ENCODE results near the gene TDRD7.

Gene TDRD7

GRCh38 chr9:97507428-97507984, 95.6 kb downstream of the TDRD7 start:
- no peak for DNase-seq

- DNase-seq, result no peak
Measured at GRCh38 chr9:97508852-97509251, 97.0 kb downstream of the TDRD7 start.

GRCh38 chr9:97510797-97511654, 99.1 kb downstream of the TDRD7 start:
- DNase-seq, result no peak

- DNase-seq, result no peak
Measured at GRCh38 chr9:97511655-97512427, 99.9 kb downstream of the TDRD7 start.

- DNase-seq, result no peak
Measured at GRCh38 chr9:97512966-97513560, 101.2 kb downstream of the TDRD7 start.

- DNase-seq, result no peak
Measured at GRCh38 chr9:97514531-97514930, 102.6 kb downstream of the TDRD7 start.

GRCh38 chr9:97515662-97516061, 103.8 kb downstream of the TDRD7 start:
- no peak for DNase-seq

- DNase-seq, result no peak
Measured at GRCh38 chr9:97516111-97516510, 104.2 kb downstream of the TDRD7 start.

GRCh38 chr9:97517331-97518089, 105.6 kb downstream of the TDRD7 start:
- DNase-seq, result no peak

- no peak for DNase-seq
Measured at GRCh38 chr9:97518166-97518908, 106.4 kb downstream of the TDRD7 start.

- DNase-seq, result no peak
Measured at GRCh38 chr9:97518909-97519307, 107.0 kb downstream of the TDRD7 start.

GRCh38 chr9:97519441-97519970, 107.6 kb downstream of the TDRD7 start:
- no peak for DNase-seq

GRCh38 chr9:97521576-97522333, 109.9 kb downstream of the TDRD7 start:
- no peak for DNase-seq

GRCh38 chr9:97524424-97524823, 112.5 kb downstream of the TDRD7 start:
- DNase-seq, result no peak

GRCh38 chr9:97525451-97525850, 113.6 kb downstream of the TDRD7 start:
- no peak for DNase-seq

- no peak for DNase-seq
Measured at GRCh38 chr9:97526895-97527575, 115.1 kb downstream of the TDRD7 start.

GRCh38 chr9:97527626-97528528, 116.0 kb downstream of the TDRD7 start:
- no peak for DNase-seq

- DNase-seq, result no peak
Measured at GRCh38 chr9:97528529-97529230, 116.8 kb downstream of the TDRD7 start.

Measured in NCI-H524 treated with DMSO at 0.1 percent for 48 hours (cell line).